H1 (cell line): Measurements from ENCODE around the gene CNNM3. TPM values are rescaled to one million over a fixed set of nuclear protein-coding genes. Genes with fewer than 3 reads are reported as not detected.

Source experiments
- BCL11A ChIP-seq, 2 experiments: IDR thresholded peaks; one replicate each; pipeline ENCODE4 v1.6.1; 2011; ENCODE audit warnings: low read depth in 2 of 2, low read length in 2 of 2, mild to moderate bottlenecking in 2 of 2
- GTF2F1 ChIP-seq: IDR thresholded peaks from 2 replicates; pipeline ENCODE4 v1.6.1; 2012; ENCODE audit warnings: low read depth, low read length, improper control_type of control experiment, borderline replicate concordance
- MAFK ChIP-seq: IDR thresholded peaks from 2 replicates; pipeline ENCODE4 v1.6.1; 2012; ENCODE audit warnings: low read depth, mild to moderate bottlenecking, improper control_type of control experiment, low read length
- PHF8 ChIP-seq: fragments of 200-600 bp; sonication (generic); conservative IDR thresholded peaks from 2 replicates; pipeline ENCODE4 v1.7.1; 2012; ENCODE audit warnings: low read depth, mild to moderate bottlenecking, inconsistent platforms, low read length, moderate library complexity
- RBBP5 ChIP-seq: IDR thresholded peaks from 2 replicates; pipeline ENCODE4 v1.7.1; 2012; ENCODE audit warnings: low read depth, mild to moderate bottlenecking, inconsistent platforms, low read length, moderate library complexity, borderline replicate concordance
- SUZ12 ChIP-seq: fragments of 200-600 bp; sonication (generic); IDR thresholded peaks from 2 replicates; pipeline ENCODE4 v1.6.1; 2012; ENCODE audit warnings: mild to moderate bottlenecking, inconsistent platforms, low read length, moderate library complexity, mixed read lengths
- TEAD4 ChIP-seq: IDR thresholded peaks from 2 replicates; pipeline ENCODE4 v1.6.1; 2012; ENCODE audit warnings: low read depth, low read length, inconsistent platforms, mixed read lengths
- polyA plus RNA-seq, 7 experiments: library from polyadenylated mRNA; depleted of rRNA in 3 of 7; stranded (reverse) in 5 of 7; unstranded in 2 of 7; fragments of >200 nt in 5 of 7; fragments of 200-250 nt in 2 of 7; gene quantifications; 1 replicate in 5 of 7; 2 replicates in 1 of 7; 4 replicates in 1 of 7; pipeline versions ENCODE4 v1.2.1 to v1.2.3, GENCODE V29; 2011 to 2013; ENCODE audit warnings: missing spikeins in 2 of 7, mixed read lengths in 2 of 7
- total RNA-seq: library from RNA; stranded (reverse); fragmentation: NEBNext Ultra II Directional; extraction: Animal tissue kit (Norgen Biotek cat#: 25700); gene quantifications from 2 replicates; pipeline ENCODE4 v1.2.1, GENCODE V29; 2021
- TF ChIP-seq, protein P1 (sequence below): IDR thresholded peaks from 2 replicates; pipeline ENCODE4 v1.6.1; 2012; ENCODE audit warnings: low read length, inconsistent platforms

Gene CNNM3
- total and polyA plus RNA-seq, 2 of the 8 experiments (the other 6 are each of a cell fraction or from before 2014, with no cell fraction given): 29.1 to 29.2 TPM

DNA sequence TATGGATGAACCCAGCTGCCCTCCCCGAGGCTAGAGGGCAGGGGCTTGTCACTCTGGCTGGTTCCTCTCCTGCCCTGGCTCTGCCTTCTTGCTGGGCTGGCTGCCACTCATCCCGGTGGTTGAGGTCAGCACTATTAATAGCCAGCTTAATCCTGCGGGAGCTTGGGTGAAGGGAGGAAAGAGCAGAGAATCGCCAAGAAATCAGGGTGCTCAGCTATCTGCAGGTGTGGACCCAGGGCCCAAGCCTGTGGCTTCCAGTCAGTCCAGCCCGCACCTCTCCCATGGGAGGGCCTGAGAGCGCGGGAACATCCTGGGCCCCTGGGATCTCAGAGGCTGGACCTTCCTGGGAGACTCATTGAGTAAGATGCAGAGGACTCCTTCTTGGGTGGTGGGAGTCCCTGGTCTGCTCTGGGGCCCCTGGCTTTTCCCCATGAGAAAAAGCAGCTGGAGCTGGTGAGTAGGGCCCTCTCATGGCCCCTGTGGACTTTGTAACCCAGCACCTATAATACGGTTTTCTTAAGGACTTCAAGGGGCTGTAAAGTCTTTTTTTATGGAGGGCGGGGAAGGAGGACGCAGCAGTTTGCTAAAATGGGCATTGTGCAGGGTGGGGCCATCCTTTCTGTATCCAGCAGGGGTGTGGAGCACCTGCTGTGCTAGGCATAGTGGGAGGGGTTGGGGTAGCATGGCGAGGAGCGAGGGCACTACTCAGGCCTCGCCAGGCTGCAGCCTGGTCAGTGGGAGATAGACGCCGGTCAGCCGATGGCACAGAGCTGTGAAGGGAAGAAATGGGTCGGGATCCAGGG, 27.4 kb upstream of the CNNM3 start (continued):
- TF ChIP-seq GTF2F1 (no peak), BCL11A (IDR thresholded peaks at IDR 0.05; ENCODE audit: low read depth in 2 of 2, low read length in 2 of 2) (no peak), SUZ12 (no peak), RBBP5 (no peak), TEAD4 (no peak), PHF8 (no peak), MAFK (no peak)
- TF ChIP-seq, protein P1, sequence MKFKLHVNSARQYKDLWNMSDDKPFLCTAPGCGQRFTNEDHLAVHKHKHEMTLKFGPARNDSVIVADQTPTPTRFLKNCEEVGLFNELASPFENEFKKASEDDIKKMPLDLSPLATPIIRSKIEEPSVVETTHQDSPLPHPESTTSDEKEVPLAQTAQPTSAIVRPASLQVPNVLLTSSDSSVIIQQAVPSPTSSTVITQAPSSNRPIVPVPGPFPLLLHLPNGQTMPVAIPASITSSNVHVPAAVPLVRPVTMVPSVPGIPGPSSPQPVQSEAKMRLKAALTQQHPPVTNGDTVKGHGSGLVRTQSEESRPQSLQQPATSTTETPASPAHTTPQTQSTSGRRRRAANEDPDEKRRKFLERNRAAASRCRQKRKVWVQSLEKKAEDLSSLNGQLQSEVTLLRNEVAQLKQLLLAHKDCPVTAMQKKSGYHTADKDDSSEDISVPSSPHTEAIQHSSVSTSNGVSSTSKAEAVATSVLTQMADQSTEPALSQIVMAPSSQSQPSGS: no peak
